GM10266 (cell line): Measurements from ENCODE around the gene PCDHA3.
"Not testable (repeated sequence)": the region's sequence is repeated elsewhere in the genome, so short reads cannot be mapped to it uniquely, and the experiment has no call there.

Experiments used
- DNase-seq: peaks from one replicate; pipeline ENCODE4 v3.0.0; 2012; ENCODE audit errors: extremely low spot score
- CTCF ChIP-seq: IDR thresholded peaks from 2 replicates; pipeline ENCODE4 v1.5.1; 2012; ENCODE audit warnings: mild to moderate bottlenecking, low read depth; ENCODE audit not compliant: control insufficient read depth, insufficient read depth; ENCODE audit errors: missing control alignments

PCDHA3 gene

DNA sequence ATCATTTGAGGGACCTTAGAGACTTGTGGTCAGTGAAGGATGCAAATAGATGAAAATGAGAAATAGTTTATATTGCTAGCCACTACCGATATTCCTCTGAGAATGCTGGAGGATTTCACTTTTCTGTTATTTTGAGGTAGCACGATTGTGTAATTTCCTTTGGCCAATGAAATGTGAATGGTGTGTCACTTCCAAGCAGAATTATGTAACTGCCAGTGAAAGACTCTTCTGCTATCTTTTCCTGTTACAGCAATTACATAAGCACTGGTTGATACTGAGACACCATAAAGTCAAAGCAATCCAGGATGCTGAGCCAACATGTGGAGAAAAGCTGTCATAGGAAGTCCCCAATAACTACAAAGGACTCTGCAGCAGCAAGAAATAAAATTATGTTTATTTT, 9.8 kb upstream of the PCDHA3 start:
- no peak for DNase-seq
- no peak for TF ChIP-seq CTCF

DNA sequence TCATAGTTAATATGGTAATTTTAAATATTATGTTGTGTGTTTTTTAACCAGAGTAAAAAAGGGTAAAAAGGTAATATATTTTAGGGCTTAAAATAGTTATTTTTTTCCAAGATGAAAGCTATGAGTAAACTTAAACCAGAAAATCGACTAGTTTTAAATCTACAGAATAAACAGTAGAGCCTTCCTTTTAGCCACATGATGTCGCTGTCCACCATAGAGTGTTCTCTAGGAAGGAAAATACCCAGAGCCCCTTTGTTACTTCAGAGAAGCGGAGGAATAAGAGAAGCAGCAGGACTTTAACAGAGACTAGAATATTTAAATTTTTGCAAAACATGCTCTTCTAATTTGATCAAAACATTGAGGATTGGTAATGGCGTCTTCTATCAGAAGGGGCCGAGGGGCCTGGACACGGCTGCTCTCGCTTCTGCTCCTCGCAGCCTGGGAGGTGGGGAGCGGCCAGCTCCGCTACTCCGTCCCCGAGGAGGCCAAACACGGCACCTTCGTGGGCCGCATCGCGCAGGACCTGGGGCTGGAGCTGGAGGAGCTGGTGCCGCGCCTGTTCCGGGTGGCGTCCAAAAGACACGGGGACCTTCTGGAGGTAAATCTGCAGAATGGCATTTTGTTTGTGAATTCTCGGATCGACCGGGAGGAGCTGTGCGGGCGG, 6.1 kb upstream of the PCDHA3 start, which contains the start of gene PCDHA2:
PCDHA2 (plus strand) TSS at position 258 of the 664 bp plus-strand sequence.
- TF ChIP-seq CTCF, result peak; percentile 14
- DNase-seq, result no peak

GRCh38 chr5:140795259-140795641, 5.6 kb upstream of the PCDHA3 start:
- peak; percentile 48 for DNase-seq
- peak; percentile 9 for TF ChIP-seq CTCF

DNA sequence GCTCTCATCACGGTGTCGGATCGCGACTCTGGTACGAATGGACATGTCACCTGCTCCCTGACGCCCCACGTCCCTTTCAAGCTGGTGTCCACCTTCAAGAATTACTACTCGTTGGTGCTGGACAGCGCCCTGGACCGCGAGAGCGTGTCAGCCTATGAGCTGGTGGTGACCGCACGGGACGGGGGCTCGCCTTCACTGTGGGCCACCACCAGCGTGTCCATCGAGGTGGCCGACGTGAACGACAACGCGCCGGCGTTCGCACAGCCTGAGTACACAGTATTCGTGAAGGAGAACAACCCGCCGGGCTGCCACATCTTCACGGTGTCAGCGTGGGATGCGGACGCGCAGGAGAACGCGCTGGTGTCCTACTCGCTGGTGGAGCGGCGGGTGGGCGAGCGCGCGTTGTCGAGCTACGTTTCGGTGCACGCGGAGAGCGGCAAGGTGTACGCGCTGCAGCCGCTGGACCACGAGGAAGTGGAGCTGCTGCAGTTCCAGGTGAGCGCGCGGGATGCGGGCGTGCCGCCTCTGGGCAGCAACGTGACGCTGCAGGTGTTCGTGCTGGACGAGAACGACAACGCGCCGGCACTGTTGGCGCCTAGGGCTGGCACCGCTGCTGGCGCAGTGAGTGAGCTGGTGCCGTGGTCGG, 4.7 kb upstream of the PCDHA3 start:
- not testable (repeated sequence) for DNase-seq

DNA sequence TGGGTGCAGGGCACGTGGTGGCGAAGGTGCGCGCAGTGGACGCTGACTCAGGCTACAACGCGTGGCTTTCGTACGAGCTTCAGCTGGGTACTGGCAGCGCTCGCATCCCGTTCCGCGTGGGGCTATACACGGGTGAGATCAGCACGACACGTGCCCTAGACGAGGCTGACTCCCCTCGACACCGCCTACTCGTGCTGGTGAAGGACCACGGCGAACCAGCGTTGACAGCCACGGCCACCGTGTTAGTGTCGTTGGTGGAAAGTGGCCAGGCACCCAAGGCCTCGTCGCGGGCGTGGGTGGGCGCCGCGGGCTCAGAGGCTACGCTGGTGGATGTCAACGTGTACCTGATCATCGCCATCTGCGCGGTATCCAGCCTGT, 4.2 kb upstream of the PCDHA3 start:
- TF ChIP-seq CTCF, result no peak
- DNase-seq, result no peak

GRCh38 chr5:140801494-140801841, 611 bp downstream of the PCDHA3 start:
- no peak for DNase-seq
- TF ChIP-seq CTCF, result no peak

DNA sequence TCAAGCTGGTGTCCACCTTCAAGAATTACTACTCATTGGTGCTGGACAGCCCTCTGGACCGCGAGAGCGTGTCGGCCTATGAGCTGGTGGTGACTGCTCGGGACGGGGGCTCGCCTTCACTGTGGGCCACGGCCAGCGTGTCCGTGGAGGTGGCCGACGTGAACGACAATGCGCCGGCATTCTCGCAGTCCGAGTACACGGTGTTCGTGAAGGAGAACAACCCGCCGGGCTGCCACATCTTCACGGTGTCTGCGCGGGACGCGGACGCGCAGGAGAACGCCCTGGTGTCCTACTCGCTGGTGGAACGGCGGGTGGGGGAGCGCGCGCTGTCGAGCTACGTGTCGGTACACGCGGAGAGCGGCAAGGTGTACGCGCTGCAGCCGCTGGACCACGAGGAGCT, 1.5 kb downstream of the PCDHA3 start:
- DNase-seq, result not testable (repeated sequence)

DNA sequence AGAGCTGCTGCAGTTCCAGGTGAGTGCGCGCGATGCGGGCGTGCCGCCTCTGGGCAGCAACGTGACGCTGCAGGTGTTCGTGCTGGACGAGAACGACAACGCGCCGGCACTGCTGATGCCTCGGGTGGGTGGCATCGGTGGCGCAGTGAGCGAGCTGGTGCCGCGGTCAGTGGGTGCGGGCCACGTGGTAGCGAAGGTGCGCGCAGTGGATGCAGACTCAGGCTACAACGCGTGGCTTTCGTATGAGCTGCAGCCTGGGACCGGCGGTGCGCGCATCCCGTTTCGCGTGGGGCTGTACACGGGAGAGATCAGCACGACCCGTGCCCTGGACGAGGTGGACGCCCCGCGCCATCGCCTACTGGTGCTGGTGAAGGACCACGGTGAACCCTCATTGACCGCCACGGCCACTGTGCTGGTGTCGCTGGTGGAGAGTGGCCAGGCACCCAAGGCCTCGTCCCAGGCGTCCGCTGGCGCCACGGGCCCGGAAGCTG, 2.0 kb downstream of the PCDHA3 start:
- TF ChIP-seq CTCF, result no peak
- no peak for DNase-seq
